HG03196 (cell line): ENCODE measurements around the gene ARHGEF12.
A peak's percentile ranks its signal among the peaks of the same experiment; 100 is the strongest.
"Not testable (repeated sequence)": the region's sequence is repeated elsewhere in the genome, so short reads cannot be mapped to it uniquely, and the experiment has no call there.

Experiments used
- ATAC-seq: cut with Tn5 transposase; IDR thresholded peaks from one replicate; pipeline ENCODE4 v1.9.1; 2021; ENCODE audit not compliant: unreplicated experiment

Gene ARHGEF12

GRCh38 chr11:120482149-120482548 lies 145.9 kb downstream of the ARHGEF12 start:
- ATAC-seq: no peak

GRCh38 chr11:120484722-120485121 lies 148.5 kb downstream of the ARHGEF12 start:
- no peak for ATAC-seq

- no peak for ATAC-seq
Measured at GRCh38 chr11:120486138-120486537, 149.9 kb downstream of the ARHGEF12 start.

GRCh38 chr11:120489799-120490198 lies 153.6 kb downstream of the ARHGEF12 start:
- no peak for ATAC-seq

- ATAC-seq: no peak
Measured at GRCh38 chr11:120492486-120492885, 156.3 kb downstream of the ARHGEF12 start.

- ATAC-seq: no peak
Measured at GRCh38 chr11:120494595-120494994, 158.4 kb downstream of the ARHGEF12 start.

GRCh38 chr11:120499088-120499487 lies 162.9 kb downstream of the ARHGEF12 start:
- ATAC-seq: no peak

- no peak for ATAC-seq
Measured at GRCh38 chr11:120499859-120500258, 163.6 kb downstream of the ARHGEF12 start.

- ATAC-seq: no peak
Measured at GRCh38 chr11:120500414-120501071, 164.3 kb downstream of the ARHGEF12 start.

- ATAC-seq: no peak
Measured at GRCh38 chr11:120501440-120501839, 165.2 kb downstream of the ARHGEF12 start.

- ATAC-seq: no peak
Measured at GRCh38 chr11:120501976-120502755, 166.0 kb downstream of the ARHGEF12 start.

GRCh38 chr11:120503529-120503928 lies 167.3 kb downstream of the ARHGEF12 start:
- not testable (repeated sequence) for ATAC-seq

GRCh38 chr11:120505801-120506425 lies 169.7 kb downstream of the ARHGEF12 start:
- no peak for ATAC-seq

GRCh38 chr11:120509346-120510053 lies 173.3 kb downstream of the ARHGEF12 start:
- ATAC-seq: no peak

- no peak for ATAC-seq
Measured at GRCh38 chr11:120510406-120511115, 174.3 kb downstream of the ARHGEF12 start.

- peak; percentile 81 for ATAC-seq
Measured at GRCh38 chr11:120511116-120511819, 175.1 kb downstream of the ARHGEF12 start, which contains the start of gene GRIK4. Gene GRIK4 (plus strand): TSS chr11:120511748. CDS start chr11:120660319, 148,571 bp downstream.

GRCh38 chr11:120511820-120512738 lies 175.9 kb downstream of the ARHGEF12 start:
- no peak for ATAC-seq

- no peak for ATAC-seq
Measured at GRCh38 chr11:120512739-120513435, 176.7 kb downstream of the ARHGEF12 start.
